H9 (cell line): Measurements from ENCODE around the gene TARM1. TPM values are rescaled to one million over a fixed set of nuclear protein-coding genes. Genes with fewer than 3 reads are reported as not detected.

Experiments used
- DNase-seq: peaks from one replicate; pipeline ENCODE4 v3.0.0-alpha.2; 2017
- H2AFZ ChIP-seq: one replicate; pipeline ENCODE4 v1.6.1; 2013; ENCODE audit warnings: mild to moderate bottlenecking, low read length, control low read depth, moderate library complexity
- H2AK5ac ChIP-seq: 2 replicates; pipeline ENCODE4 v1.6.1; 2013; ENCODE audit warnings: low read length, control low read depth, mixed read lengths; ENCODE audit not compliant: insufficient read length
- H2BK120ac ChIP-seq: one replicate; pipeline ENCODE4 v1.6.1; 2013; ENCODE audit warnings: low read depth, mild to moderate bottlenecking, low read length, control low read depth, inconsistent platforms; ENCODE audit not compliant: poor library complexity, severe bottlenecking
- H2BK12ac ChIP-seq: 2 replicates; pipeline ENCODE4 v1.6.1; 2013; ENCODE audit warnings: low read length, control low read depth, mixed read lengths, low read depth; ENCODE audit not compliant: insufficient read length
- H2BK15ac ChIP-seq: 2 replicates; pipeline ENCODE4 v1.6.1; 2013; ENCODE audit warnings: low read depth, low read length, control low read depth
- H2BK20ac ChIP-seq: one replicate; pipeline ENCODE4 v1.6.1; 2013; ENCODE audit warnings: low read depth, mild to moderate bottlenecking, low read length, control low read depth, inconsistent platforms; ENCODE audit not compliant: poor library complexity, severe bottlenecking
- H2BK5ac ChIP-seq: 2 replicates; pipeline ENCODE4 v1.6.1; 2013; ENCODE audit warnings: low read length, control low read depth, mixed read lengths; ENCODE audit not compliant: insufficient read length
- H3K14ac ChIP-seq: 2 replicates; pipeline ENCODE4 v1.6.1; 2013; ENCODE audit warnings: low read length, control low read depth; ENCODE audit not compliant: insufficient read depth
- H3K18ac ChIP-seq: 2 replicates; pipeline ENCODE4 v1.6.1; 2013; ENCODE audit warnings: low read depth, mild to moderate bottlenecking, mixed read lengths, low read length, control low read depth; ENCODE audit not compliant: insufficient read length
- H3K23ac ChIP-seq: 2 replicates; pipeline ENCODE4 v1.6.1; 2013; ENCODE audit warnings: low read length, control low read depth, mixed read lengths, low read depth; ENCODE audit not compliant: insufficient read length
- H3K23me2 ChIP-seq: 2 replicates; pipeline ENCODE4 v1.6.1; 2013; ENCODE audit warnings: low read depth, mild to moderate bottlenecking, mixed read lengths, low read length, control low read depth; ENCODE audit not compliant: insufficient read length, poor library complexity, severe bottlenecking
- H3K27ac ChIP-seq: 2 replicates; pipeline ENCODE4 v1.5.1; 2013; ENCODE audit warnings: low read length, control low read depth, mixed read lengths, low read depth; ENCODE audit not compliant: insufficient read length
- H3K27me3 ChIP-seq: 2 replicates; pipeline ENCODE4 v1.6.1; 2013; ENCODE audit warnings: low read length, control low read depth, inconsistent platforms; ENCODE audit not compliant: insufficient read depth
- H3K4ac ChIP-seq: 2 replicates; pipeline ENCODE4 v1.6.1; 2013; ENCODE audit warnings: low read depth, mild to moderate bottlenecking, control low read depth, inconsistent platforms, low read length, moderate library complexity
- H3K4me1 ChIP-seq: 2 replicates; pipeline ENCODE4 v1.6.1; 2013; ENCODE audit warnings: low read length, control low read depth, inconsistent platforms; ENCODE audit not compliant: insufficient read depth
- H3K4me2 ChIP-seq: 2 replicates; pipeline ENCODE4 v1.6.1; 2013; ENCODE audit warnings: low read length, control low read depth, mixed read lengths; ENCODE audit not compliant: insufficient read length, insufficient read depth
- H3K56ac ChIP-seq: 2 replicates; pipeline ENCODE4 v1.6.1; 2013; ENCODE audit warnings: low read depth, mild to moderate bottlenecking, mixed read lengths, low read length, control low read depth; ENCODE audit not compliant: insufficient read length
- H3K79me1 ChIP-seq: 2 replicates; pipeline ENCODE4 v1.6.1; 2013; ENCODE audit warnings: low read depth, mild to moderate bottlenecking, moderate library complexity, low read length, control low read depth, inconsistent platforms; ENCODE audit not compliant: insufficient read depth, poor library complexity, severe bottlenecking
- H3K79me2 ChIP-seq: 2 replicates; pipeline ENCODE4 v1.6.1; 2013; ENCODE audit warnings: low read length, control low read depth, inconsistent platforms; ENCODE audit not compliant: insufficient read depth
- H3K9ac ChIP-seq: 2 replicates; pipeline ENCODE4 v1.6.1; 2013; ENCODE audit warnings: low read length, control low read depth, mixed read lengths; ENCODE audit not compliant: insufficient read length; ENCODE audit errors: extremely low read depth
- H3K9me3 ChIP-seq: one replicate; pipeline ENCODE4 v1.6.1; 2013; ENCODE audit warnings: low read depth, low read length, inconsistent platforms; ENCODE audit not compliant: control insufficient read depth
- H3T11ph ChIP-seq: one replicate; pipeline ENCODE4 v1.6.1; 2013; ENCODE audit warnings: mild to moderate bottlenecking, low read length, control low read depth, inconsistent platforms
- H4K20me1 ChIP-seq: one replicate; pipeline ENCODE4 v1.6.1; 2013; ENCODE audit not compliant: control insufficient read depth, insufficient read length, insufficient read depth
- H4K5ac ChIP-seq: 2 replicates; pipeline ENCODE4 v1.6.1; 2013; ENCODE audit warnings: low read depth, mild to moderate bottlenecking, mixed read lengths, low read length, control low read depth; ENCODE audit not compliant: insufficient read length
- H4K8ac ChIP-seq: replicated peaks from 2 replicates; pipeline ENCODE4 v1.6.1; 2013; ENCODE audit warnings: low read length, control low read depth, mixed read lengths, low read depth; ENCODE audit not compliant: insufficient read length
- H4K91ac ChIP-seq: 2 replicates; pipeline ENCODE4 v1.6.1; 2013; ENCODE audit warnings: low read depth, mild to moderate bottlenecking, moderate library complexity, mixed read lengths, low read length, control low read depth; ENCODE audit not compliant: insufficient read length
- H3K27ac Mint-ChIP-seq, 3 experiments: 2 replicates in 2 of 3; 3 replicates in 1 of 3; pipeline ENCODE4 v1.8.0; 2020 to 2021; ENCODE audit warnings: mixed read lengths in 3 of 3, mild to moderate bottlenecking in 1 of 3, moderate library complexity in 1 of 3
- H3K27me3 Mint-ChIP-seq: 2 replicates; pipeline ENCODE4 v1.8.0; 2021; ENCODE audit warnings: low read depth, mild to moderate bottlenecking, moderate library complexity, mixed read lengths
- H3K36me3 Mint-ChIP-seq, 3 experiments: 2 replicates in 2 of 3; 3 replicates in 1 of 3; pipeline ENCODE4 v1.8.0; 2020 to 2021; ENCODE audit warnings: low read depth in 3 of 3, mixed read lengths in 3 of 3; ENCODE audit not compliant: insufficient read depth in 1 of 3
- H3K4me1 Mint-ChIP-seq, 2 experiments: 2 replicates each; pipeline ENCODE4 v1.8.0; 2020; ENCODE audit warnings: mixed read lengths in 2 of 2
- H3K4me3 Mint-ChIP-seq, 2 experiments: 2 replicates in 1 of 2; 3 replicates in 1 of 2; pipeline ENCODE4 v1.8.0; 2020 to 2021; ENCODE audit warnings: mild to moderate bottlenecking in 2 of 2, mixed read lengths in 2 of 2, moderate library complexity in 1 of 2
- H3K9me3 Mint-ChIP-seq, 2 experiments: 2 replicates in 1 of 2; 3 replicates in 1 of 2; pipeline ENCODE4 v1.8.0; 2020; ENCODE audit warnings: mild to moderate bottlenecking in 2 of 2, mixed read lengths in 2 of 2, moderate library complexity in 1 of 2
- CTCF ChIP-seq: fragments of 200-600 bp; sonication (generic); conservative IDR thresholded peaks from 3 replicates; pipeline ENCODE4 v1.8.0; 2021; ENCODE audit warnings: antibody characterized with exemption, mild to moderate bottlenecking
- WGBS: extraction: QIAGEN DNeasy Blood & Tissue Kit; methylation state at CpG from one replicate; pipeline ENCODE4 v1.1.7; 2013; ENCODE audit warnings: missing lambda C conversion rate, low lambda C conversion rate, mixed read lengths; ENCODE audit not compliant: insufficient read length; ENCODE audit errors: extremely low coverage; 5-methylcytosine and 5-hydroxymethylcytosine counted together
- total RNA-seq: library from RNA; stranded (reverse); gene quantifications from 2 replicates; pipeline ENCODE4 v1.2.1, GENCODE V29; 2021

Gene TARM1
- total RNA-seq, 1 experiment from 2014 or later: not detected

- Histone ChIP-seq H3K23ac (no peak within 1 kb of the TSS), H3K23me2 (peaks cover 7% of the 10 kb centered on the region), H3K56ac (no peak within 1 kb of the TSS), H4K91ac (no peak within 1 kb of the TSS), H4K5ac (peak within 1 kb of the TSS; percentile 50), H4K8ac (no peak within 1 kb of the TSS), H2BK15ac (no peak within 1 kb of the TSS), H2BK20ac (no peak within 1 kb of the TSS), H3K79me2 (no peaks in the 10 kb centered on the region; the same call in 1 of the 2 replicates), H3K9me3 (no peaks in the 10 kb centered on the region), H2BK120ac (no peak within 1 kb of the TSS), H4K20me1 (no peaks in the 10 kb centered on the region), H3K27ac (no peak within 1 kb of the TSS), H3K4me1 (no peaks in the 10 kb centered on the region; the same call in 1 of the 2 replicates), H2BK5ac (peak within 1 kb of the TSS; percentile 79), H3K14ac (peak within 1 kb of the TSS; percentile 97), H3K79me1 (peaks cover 7% of the 10 kb centered on the region), H3K4ac (no peak within 1 kb of the TSS), H2AK5ac (no peak within 1 kb of the TSS), H2AFZ (peak within 1 kb of the TSS; percentile 90), H3K18ac (peak within 1 kb of the TSS; percentile 96), H3K4me2 (peak within 1 kb of the TSS; percentile 85), H3K9ac (peak within 1 kb of the TSS; percentile 90), H2BK12ac (no peak within 1 kb of the TSS), H3T11ph (no peak within 1 kb of the TSS), H3K27me3 (no peaks in the 10 kb centered on the region)
- no peak for TF ChIP-seq CTCF
- H3K27me3 Mint-ChIP-seq: peaks cover 1% of the 10 kb centered on the region
- peak within 1 kb of the TSS; percentile 93 to 99 (median 94) for H3K27ac Mint-ChIP-seq
- H3K36me3 Mint-ChIP-seq: peaks cover 17 to 51% (median 49%) of the 10 kb centered on the region in 3 experiments
- peaks cover 0 to 7% of the 10 kb centered on the region in 2 experiments; a peak in 2 of 5 replicates for H3K9me3 Mint-ChIP-seq
- peak; percentile 96 for DNase-seq
- no CpG with 5 or more reads among the region's 60 CpGs for WGBS
- peak within 1 kb of the TSS; percentile 82 to 94 for H3K4me3 Mint-ChIP-seq
- H3K4me1 Mint-ChIP-seq: peaks cover 9 to 18% of the 10 kb centered on the region in 2 experiments
Measured at GRCh38 chr19:54115109-54116063, 34.2 kb upstream of the TARM1 start, which contains the start of the genes PRPF31 and TFPT. Gene PRPF31 (plus strand): TSS chr19:54115754. CDS start chr19:54118279, 2,525 bp downstream. Gene TFPT (minus strand): TSS chr19:54115657. CDS start chr19:54115269, 388 bp downstream.
